IMR-90 (cell line): ENCODE data around the gene SERPINA3. TPM values are rescaled to one million over a fixed set of nuclear protein-coding genes. Genes with fewer than 3 reads are reported as not detected.

Experiments used
- ATAC-seq: fragments of 200-7000 bp; cut with Tn5 transposase; 2 replicates; pipeline ENCODE4 v1.9.1; 2020; ENCODE audit warnings: low read depth, mild to moderate bottlenecking, moderate library complexity
- BruUV-seq: library from RNA; stranded (reverse); fragments of 400-500 nt; replicated peaks from 2 replicates; lab custom pipeline; 2021; lab: Mats Ljungman, UMichigan
- CTCF ChIA-PET: fragments of 300-600 bp; formaldehyde crosslinking; extraction: SDS; loops from one replicate; lab custom pipeline; 2021; ENCODE audit warnings: antibody characterized with exemption; lab: Yijun Ruan, JAX
- POLR2A ChIA-PET: fragments of 300-600 bp; sonication (Branson Sonifier 250); formaldehyde crosslinking; loops from one replicate; lab custom pipeline; 2022; ENCODE audit warnings: antibody characterized with exemption; ENCODE audit not compliant: unreplicated experiment; lab: Charles Lee
- DNase-seq: peaks from one replicate; pipeline ENCODE4 v3.0.0; 2013
- H2AFZ ChIP-seq: replicated peaks from 2 replicates; pipeline ENCODE3; 2013; ENCODE audit warnings: low read length, mild to moderate bottlenecking; ENCODE audit not compliant: poor library complexity
- H2AK5ac ChIP-seq: 2 replicates; pipeline ENCODE4 v1.6.1; 2013; ENCODE audit warnings: low read depth, low read length, inconsistent platforms
- H2AK9ac ChIP-seq: replicated peaks from 2 replicates; pipeline ENCODE3; 2013; ENCODE audit warnings: mild to moderate bottlenecking, low read depth, low read length, moderate library complexity; ENCODE audit not compliant: poor library complexity
- H2BK120ac ChIP-seq: 2 replicates; pipeline ENCODE4 v1.6.1; 2013; ENCODE audit warnings: low read depth, low read length, inconsistent platforms
- H2BK15ac ChIP-seq: 3 replicates; pipeline ENCODE4 v1.6.1; 2013; ENCODE audit warnings: low read depth, low read length, inconsistent platforms
- H2BK20ac ChIP-seq: 2 replicates; pipeline ENCODE4 v1.6.1; 2013; ENCODE audit warnings: low read depth, mild to moderate bottlenecking, inconsistent platforms, low read length, moderate library complexity
- H2BK5ac ChIP-seq: 2 replicates; pipeline ENCODE4 v1.6.1; 2013; ENCODE audit warnings: mild to moderate bottlenecking, low read depth, low read length, inconsistent platforms; ENCODE audit not compliant: poor library complexity, severe bottlenecking
- H3K14ac ChIP-seq: replicated peaks from 2 replicates; pipeline ENCODE4 v1.6.1; 2013; ENCODE audit warnings: low read depth, low read length, inconsistent platforms
- H3K18ac ChIP-seq: 2 replicates; pipeline ENCODE4 v1.6.1; 2013; ENCODE audit warnings: low read depth, low read length, control low read depth
- H3K23ac ChIP-seq: 2 replicates; pipeline ENCODE4 v1.6.1; 2013; ENCODE audit warnings: low read depth, low read length, inconsistent platforms
- H3K27ac ChIP-seq: 2 replicates; pipeline ENCODE4 v1.5.1; 2013; ENCODE audit warnings: mild to moderate bottlenecking, control low read depth, low read length; ENCODE audit not compliant: insufficient read depth
- H3K27me3 ChIP-seq: 2 replicates; pipeline ENCODE4 v1.6.1; 2013; ENCODE audit warnings: low read length; ENCODE audit not compliant: control insufficient read depth, insufficient read depth
- H3K36me3 ChIP-seq: 2 replicates; pipeline ENCODE4 v1.6.1; 2013; ENCODE audit warnings: low read length, mixed read lengths; ENCODE audit not compliant: control insufficient read depth, insufficient read depth
- H3K4ac ChIP-seq: 2 replicates; pipeline ENCODE4 v1.6.1; 2013; ENCODE audit warnings: low read depth, low read length, inconsistent platforms
- H3K4me1 ChIP-seq: 2 replicates; pipeline ENCODE4 v1.6.1; 2013; ENCODE audit warnings: low read length, mixed read lengths; ENCODE audit not compliant: control insufficient read depth, insufficient read depth
- H3K4me2 ChIP-seq: 2 replicates; pipeline ENCODE4 v1.6.1; 2013; ENCODE audit warnings: low read depth, mild to moderate bottlenecking, control low read depth, low read length, moderate library complexity
- H3K4me3 ChIP-seq: 2 replicates; pipeline ENCODE4 v1.5.1; 2013; ENCODE audit warnings: low read depth, mild to moderate bottlenecking, control low read depth, low read length, moderate library complexity; ENCODE audit not compliant: insufficient read depth
- H3K56ac ChIP-seq: 2 replicates; pipeline ENCODE4 v1.6.1; 2013; ENCODE audit warnings: low read length, inconsistent platforms; ENCODE audit not compliant: insufficient read depth; ENCODE audit errors: extremely low read depth
- H3K79me1 ChIP-seq, 2 experiments: 2 replicates each; pipeline ENCODE4 v1.6.1; 2013; ENCODE audit warnings: low read length in 2 of 2, inconsistent platforms in 1 of 2, low read depth in 1 of 2
- H3K9ac ChIP-seq: 2 replicates; pipeline ENCODE4 v1.6.1; 2013; ENCODE audit warnings: low read depth, low read length, control low read depth
- H3K9me1 ChIP-seq: 2 replicates; pipeline ENCODE4 v1.6.1; 2013; ENCODE audit warnings: low read length, inconsistent platforms; ENCODE audit not compliant: insufficient read depth
- H3K9me3 ChIP-seq: 2 replicates; pipeline ENCODE4 v1.6.1; 2013; ENCODE audit warnings: low read length; ENCODE audit not compliant: control insufficient read depth, insufficient read depth
- H4K20me1 ChIP-seq: 2 replicates; pipeline ENCODE4 v1.6.1; 2013; ENCODE audit warnings: low read length, inconsistent platforms; ENCODE audit not compliant: insufficient read depth
- H4K5ac ChIP-seq: 2 replicates; pipeline ENCODE4 v1.6.1; 2013; ENCODE audit warnings: mild to moderate bottlenecking, low read depth, low read length, control low read depth
- H4K8ac ChIP-seq, 2 experiments: 2 replicates each; pipeline ENCODE4 v1.6.1; 2013; ENCODE audit warnings: low read depth in 2 of 2, low read length in 2 of 2, control low read depth in 1 of 2, inconsistent platforms in 1 of 2
- H4K91ac ChIP-seq: 2 replicates; pipeline ENCODE4 v1.6.1; 2013; ENCODE audit warnings: low read depth, low read length, inconsistent platforms; ENCODE audit not compliant: insufficient read depth
- CTCF ChIP-seq: conservative IDR thresholded peaks from 2 replicates; pipeline ENCODE4 v1.5.1; 2012; ENCODE audit warnings: mild to moderate bottlenecking, low read depth, low read length, improper control_type of control experiment
- FOS ChIP-seq: fragments of 150-350 bp; IDR thresholded peaks from 2 replicates; pipeline ENCODE4 v1.6.1; 2016; ENCODE audit warnings: low read depth, low read length
- MAFK ChIP-seq: IDR thresholded peaks from 2 replicates; pipeline ENCODE4 v1.6.1; 2012; ENCODE audit warnings: low read depth, low read length, improper control_type of control experiment
- MAZ ChIP-seq: IDR thresholded peaks from 2 replicates; pipeline ENCODE4 v1.6.1; 2012; ENCODE audit warnings: low read depth, mild to moderate bottlenecking, low read length, improper control_type of control experiment, moderate library complexity, borderline replicate concordance
- MXI1 ChIP-seq: IDR thresholded peaks from 2 replicates; pipeline ENCODE4 v1.6.1; 2012; ENCODE audit warnings: low read depth, mild to moderate bottlenecking, low read length, moderate library complexity, borderline replicate concordance
- NFE2L2 ChIP-seq: fragments of 150-350 bp; IDR thresholded peaks from 2 replicates; pipeline ENCODE4 v1.6.1; 2016; ENCODE audit warnings: low read depth, mild to moderate bottlenecking, low read length
- RAD21 ChIP-seq: IDR thresholded peaks from 2 replicates; pipeline ENCODE4 v1.6.1; 2012; ENCODE audit warnings: low read length, improper control_type of control experiment
- RFX5 ChIP-seq: IDR thresholded peaks from 2 replicates; pipeline ENCODE4 v1.8.0; 2012; ENCODE audit warnings: low read depth, mild to moderate bottlenecking, low read length, moderate library complexity
- SMC3 ChIP-seq: fragments of 150-350 bp; IDR thresholded peaks from 2 replicates; pipeline ENCODE4 v1.6.1; 2016; ENCODE audit warnings: low read depth, mild to moderate bottlenecking, antibody characterized with exemption, low read length, moderate library complexity
- WGBS, 2 experiments: methylation state at CpG; one replicate each; pipeline versions ENCODE4 v1.1.5 to v1.1.7; 2013; ENCODE audit warnings: missing lambda C conversion rate in 2 of 2; ENCODE audit not compliant: insufficient read length in 1 of 2; ENCODE audit errors: extremely low coverage in 2 of 2; 5-methylcytosine and 5-hydroxymethylcytosine counted together
- dilution Hi-C: fragments of 300-500 bp; cut with HindIII; formaldehyde crosslinking; loops from one replicate; pipeline ENCODE4 v1.14.3; 2018; ENCODE audit warnings: low sequenced_read_pairs; ENCODE audit not compliant: unreplicated experiment
- in situ Hi-C: fragments of 300-500 bp; cut with MboI; formaldehyde crosslinking; loops from 3 replicates; pipeline ENCODE4 v1.14.3; 2019; ENCODE audit warnings: low sequenced_read_pairs, inconsistent platforms, mixed read lengths
- intact Hi-C: fragments of 100-400 bp; cut with micrococcal nuclease; formaldehyde crosslinking; loops from 2 replicates; pipeline ENCODE4 v1.10.0; 2022
- polyA plus RNA-seq, 3 experiments: library from polyadenylated mRNA; depleted of rRNA; stranded (reverse); fragments of >200 nt; gene quantifications; 2 replicates each; pipeline ENCODE4 v1.2.3, GENCODE V29; 2012; ENCODE audit warnings: low replicate concordance in 1 of 3
- total RNA-seq: library from RNA; depleted of rRNA; stranded (reverse); fragments of >200 nt; gene quantifications from 2 replicates; pipeline ENCODE4 v1.2.3, GENCODE V29; 2012
- TF ChIP-seq, protein P1 (sequence below): fragments of 150-350 bp; IDR thresholded peaks from 2 replicates; pipeline ENCODE4 v1.6.1; 2017; ENCODE audit warnings: mild to moderate bottlenecking, antibody characterized with exemption, low read length, low read depth
- TF ChIP-seq, protein P2 (sequence below): fragments of 150-350 bp; IDR thresholded peaks from 2 replicates; pipeline ENCODE4 v1.6.1; 2016; ENCODE audit warnings: low read depth, mild to moderate bottlenecking, low read length, moderate library complexity, borderline replicate concordance

The SERPINA3 gene
- total and polyA plus RNA-seq, 2 of the 4 experiments (the other 2 are of a cell fraction), result 0.36 to 0.48 TPM

GRCh38 chr14:94620597-94620996 is 8.4 kb downstream of the SERPINA3 start:
- H2BK15ac ChIP-seq, result no peak overlapping the region
- H2BK5ac ChIP-seq, result no peak overlapping the region
- intact Hi-C loops, result no loop called here
- ChIA-PET POLR2A (interaction anchor here (0.6 kb wide), 1 partner anchor 13 kb away, joined by 3 read pairs; no protein-coding TSS in a partner anchor), CTCF (no interaction called here)
- no peak overlapping the region for H3K9ac ChIP-seq
- H3K27ac ChIP-seq, result no peak overlapping the region
- ATAC-seq (no peak), DNase-seq (no peak)
- H3K14ac ChIP-seq, result no peak overlapping the region
- H2BK120ac ChIP-seq, result no peak overlapping the region
- H2BK20ac ChIP-seq, result no peak overlapping the region
- in situ Hi-C loops, result no loop called here
- H4K8ac ChIP-seq, result no peak overlapping the region
- H2AK5ac ChIP-seq, result no peak overlapping the region
- no peak overlapping the region for H3K4me3 ChIP-seq
- dilution Hi-C loops, result no loop called here
- no peaks in the 10 kb centered on the region for H3K79me1 ChIP-seq
- H3K9me3 ChIP-seq, result peaks cover 27% of the 10 kb centered on the region
- no peak for TF ChIP-seq FOS
- TF ChIP-seq MAZ, result no peak
- no peak for TF ChIP-seq RAD21
- TF ChIP-seq RFX5, result no peak
- no peak for TF ChIP-seq CTCF
- TF ChIP-seq NFE2L2, result no peak
- no peak for TF ChIP-seq MXI1
- TF ChIP-seq MAFK, result no peak
- TF ChIP-seq, protein P1, sequence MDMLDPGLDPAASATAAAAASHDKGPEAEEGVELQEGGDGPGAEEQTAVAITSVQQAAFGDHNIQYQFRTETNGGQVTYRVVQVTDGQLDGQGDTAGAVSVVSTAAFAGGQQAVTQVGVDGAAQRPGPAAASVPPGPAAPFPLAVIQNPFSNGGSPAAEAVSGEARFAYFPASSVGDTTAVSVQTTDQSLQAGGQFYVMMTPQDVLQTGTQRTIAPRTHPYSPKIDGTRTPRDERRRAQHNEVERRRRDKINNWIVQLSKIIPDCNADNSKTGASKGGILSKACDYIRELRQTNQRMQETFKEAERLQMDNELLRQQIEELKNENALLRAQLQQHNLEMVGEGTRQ, result no peak
- TF ChIP-seq, protein P2, sequence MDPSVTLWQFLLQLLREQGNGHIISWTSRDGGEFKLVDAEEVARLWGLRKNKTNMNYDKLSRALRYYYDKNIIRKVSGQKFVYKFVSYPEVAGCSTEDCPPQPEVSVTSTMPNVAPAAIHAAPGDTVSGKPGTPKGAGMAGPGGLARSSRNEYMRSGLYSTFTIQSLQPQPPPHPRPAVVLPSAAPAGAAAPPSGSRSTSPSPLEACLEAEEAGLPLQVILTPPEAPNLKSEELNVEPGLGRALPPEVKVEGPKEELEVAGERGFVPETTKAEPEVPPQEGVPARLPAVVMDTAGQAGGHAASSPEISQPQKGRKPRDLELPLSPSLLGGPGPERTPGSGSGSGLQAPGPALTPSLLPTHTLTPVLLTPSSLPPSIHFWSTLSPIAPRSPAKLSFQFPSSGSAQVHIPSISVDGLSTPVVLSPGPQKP, result no peak
- no peak for TF ChIP-seq SMC3
- no TSS peak for BruUV-seq
- H4K91ac ChIP-seq, result no peak overlapping the region
- H2AFZ ChIP-seq, result no peak overlapping the region
- H3K4me1 ChIP-seq, result no peaks in the 10 kb centered on the region
- H3K27me3 ChIP-seq, result peaks cover 10% of the 10 kb centered on the region
- no peak overlapping the region for H3K4me2 ChIP-seq
- no peak overlapping the region for H3K56ac ChIP-seq
- no peak overlapping the region for H4K5ac ChIP-seq
- no peak overlapping the region for H3K4ac ChIP-seq
- no peaks in the 10 kb centered on the region for H4K20me1 ChIP-seq
- no peaks in the 10 kb centered on the region for H3K9me1 ChIP-seq
- H2AK9ac ChIP-seq, result no peak overlapping the region
- WGBS, 2 experiments, result 25% methylated on average over 1 of the region's 6 CpGs; no CpG with 5 or more reads in 1 of the 2 experiments
- no peak overlapping the region for H3K23ac ChIP-seq
- H3K36me3 ChIP-seq, result no peaks in the 10 kb centered on the region
- H3K18ac ChIP-seq, result no peak overlapping the region
